ENCODE data around the gene AVL9.
"Not testable (repeated sequence)": the region's sequence is repeated elsewhere in the genome, so short reads cannot be mapped to it uniquely, and the experiment has no call there.

AVL9 gene

GRCh38 chr7:32592701-32593100 is 97.4 kb downstream of the AVL9 start:
- DNase-seq, result no peak

- no peak for DNase-seq
Measured at GRCh38 chr7:32594965-32595490, 99.7 kb downstream of the AVL9 start.

GRCh38 chr7:32601196-32601595 is 105.9 kb downstream of the AVL9 start:
- not testable (repeated sequence) for DNase-seq

- DNase-seq, result no peak
Measured at GRCh38 chr7:32602470-32602869, 107.2 kb downstream of the AVL9 start.

GRCh38 chr7:32603492-32603891 is 108.2 kb downstream of the AVL9 start:
- not testable (repeated sequence) for DNase-seq

- DNase-seq, result not testable (repeated sequence)
Measured at GRCh38 chr7:32604047-32604446, 108.8 kb downstream of the AVL9 start.

- no peak for DNase-seq
Measured at GRCh38 chr7:32605032-32605431, 109.7 kb downstream of the AVL9 start.

- no peak for DNase-seq
Measured at GRCh38 chr7:32609463-32609862, 114.2 kb downstream of the AVL9 start.

GRCh38 chr7:32611201-32612099 is 116.2 kb downstream of the AVL9 start:
- peak; percentile 40 for DNase-seq

- DNase-seq, result no peak
Measured at GRCh38 chr7:32616625-32617024, 121.3 kb downstream of the AVL9 start.

GRCh38 chr7:32618470-32618869 is 123.2 kb downstream of the AVL9 start:
- DNase-seq, result no peak

- no peak for DNase-seq
Measured at GRCh38 chr7:32618987-32619386, 123.7 kb downstream of the AVL9 start.

GRCh38 chr7:32619416-32619815 is 124.1 kb downstream of the AVL9 start:
- DNase-seq, result not testable (repeated sequence)

GRCh38 chr7:32631021-32631420 is 135.7 kb downstream of the AVL9 start:
- no peak for DNase-seq

GRCh38 chr7:32631590-32632497 is 136.6 kb downstream of the AVL9 start:
- not testable (repeated sequence) for DNase-seq

GRCh38 chr7:32633446-32633845 is 138.2 kb downstream of the AVL9 start:
- DNase-seq, result not testable (repeated sequence)

GRCh38 chr7:32634798-32635393 is 139.6 kb downstream of the AVL9 start:
- not testable (repeated sequence) for DNase-seq

GRCh38 chr7:32636725-32637462 is 141.6 kb downstream of the AVL9 start:
- DNase-seq, result not testable (repeated sequence)

GRCh38 chr7:32637611-32638010 is 142.3 kb downstream of the AVL9 start:
- DNase-seq, result not testable (repeated sequence)

Measured in eye (tissue), 1 donor.